Right renal cortex interstitium (tissue), 3 donors: ENCODE measurements around the gene FHOD3. TPM values are rescaled to one million over a fixed set of nuclear protein-coding genes. Genes with fewer than 3 reads are reported as not detected.

ENCODE experiments used
- DNase-seq, 3 donors: peaks; one replicate each; pipeline ENCODE4 v3.0.0-alpha.2; 2013; ENCODE audit warnings: low read depth in 3 of 3, low spot score in 2 of 3
- polyA plus RNA-seq, 3 donors: library from polyadenylated mRNA; unstranded; fragments of 120-200 nt; gene quantifications; one replicate each; pipeline ENCODE4 v1.2.1, GENCODE V29; 2013; ENCODE audit not compliant: insufficient read length in 3 of 3

FHOD3 gene
- polyA plus RNA-seq, 3 donors = 39.8 to 45.6 (median 40.1) TPM

- DNase-seq = no peak
Observed at GRCh38 chr18:36465276-36465675, 167.8 kb downstream of the FHOD3 start.

DNA sequence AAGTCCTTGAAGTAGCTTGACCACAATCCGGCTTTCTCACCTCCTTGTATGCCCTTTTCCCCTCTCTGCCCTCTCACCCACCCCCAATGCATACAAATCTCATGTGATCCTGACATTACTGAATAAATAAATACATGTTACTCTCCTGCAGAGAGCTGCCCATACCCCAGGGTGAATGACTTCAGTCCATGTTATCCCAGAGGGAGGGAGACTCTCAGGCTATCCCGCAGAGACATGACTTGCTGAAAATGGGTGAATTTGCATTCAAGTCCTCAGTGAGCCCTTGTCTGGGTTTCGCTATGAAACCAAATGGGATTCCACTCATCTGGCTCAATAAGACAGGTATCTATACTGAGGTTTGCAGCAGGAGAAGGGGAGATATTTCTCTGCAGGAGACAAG, 168.5 kb downstream of the FHOD3 start:
- no peak for DNase-seq

DNA sequence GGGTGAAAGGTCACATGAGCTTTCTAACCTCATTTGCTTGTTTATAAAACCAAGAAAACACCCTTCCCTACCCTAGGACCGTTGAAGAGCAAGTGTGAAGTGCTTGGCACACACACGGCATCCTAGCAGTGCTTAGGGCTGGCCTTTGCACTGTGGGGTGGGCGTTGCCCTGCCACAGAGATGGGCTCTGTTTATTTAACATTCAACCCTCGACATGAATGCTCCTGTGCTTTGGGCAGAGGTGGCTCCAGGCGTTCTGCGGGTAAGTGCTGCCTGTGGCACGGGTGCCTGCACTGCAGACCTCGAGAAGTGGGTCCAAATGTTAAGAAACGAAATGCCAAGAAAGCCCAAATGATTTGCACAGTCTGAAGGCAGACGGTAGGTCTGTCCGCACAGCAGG, 170.1 kb downstream of the FHOD3 start:
- no peak for DNase-seq

- no peak for DNase-seq
Observed at GRCh38 chr18:36468161-36468560, 170.6 kb downstream of the FHOD3 start.

GRCh38 chr18:36469461-36469860, 171.9 kb downstream of the FHOD3 start:
- no peak for DNase-seq

GRCh38 chr18:36470896-36471295, 173.4 kb downstream of the FHOD3 start:
- DNase-seq = no peak

- DNase-seq = no peak
Observed at GRCh38 chr18:36471393-36471792, 173.9 kb downstream of the FHOD3 start.

- DNase-seq = no peak
Observed at GRCh38 chr18:36476433-36476832, 178.9 kb downstream of the FHOD3 start.

DNA sequence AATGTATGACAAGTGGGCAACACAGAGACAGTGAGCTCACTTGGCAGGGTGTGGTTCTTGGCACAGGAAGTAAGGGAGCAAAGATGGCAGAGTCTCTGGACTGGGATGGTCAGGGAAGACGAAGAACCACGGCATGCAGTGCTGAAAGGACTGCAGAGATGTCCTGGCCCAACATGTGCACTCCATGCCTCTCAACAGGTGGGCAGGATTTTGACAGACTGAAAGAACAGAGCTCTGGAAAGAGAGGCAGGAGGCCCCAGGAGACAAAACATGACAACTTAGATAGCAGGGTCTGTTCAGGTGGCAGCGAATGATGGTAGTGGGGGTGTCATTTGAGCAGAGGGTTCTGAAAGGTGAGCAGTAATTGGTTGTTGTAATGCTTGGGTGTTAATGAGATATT, 180.3 kb downstream of the FHOD3 start:
- DNase-seq = no peak

DNA sequence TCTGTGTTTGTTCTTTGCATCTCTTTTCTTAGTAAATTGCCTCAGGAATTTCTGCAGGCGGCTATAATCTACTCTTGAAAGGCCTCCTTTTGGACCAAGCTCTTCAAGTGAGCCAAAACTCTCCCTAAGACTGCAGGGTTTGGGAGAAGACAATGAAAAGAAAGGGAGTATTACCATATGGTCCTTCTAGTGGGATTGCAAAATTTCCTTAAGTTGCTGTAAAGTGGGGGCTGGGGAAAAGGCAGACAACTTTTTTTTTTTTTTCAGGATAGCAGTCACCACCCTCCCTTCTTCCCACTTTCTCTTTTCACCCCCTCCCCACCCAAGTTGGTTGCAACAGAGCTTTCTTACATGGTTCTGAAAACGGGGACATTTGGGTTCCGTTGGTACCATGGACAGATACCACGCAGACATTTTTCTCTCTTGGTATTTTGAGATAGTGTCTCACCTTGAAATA, 183.7 kb downstream of the FHOD3 start:
- DNase-seq = no peak

- DNase-seq = no peak
Observed at GRCh38 chr18:36481935-36482334, 184.4 kb downstream of the FHOD3 start.

GRCh38 chr18:36484591-36484990, 187.1 kb downstream of the FHOD3 start:
- no peak for DNase-seq

DNA sequence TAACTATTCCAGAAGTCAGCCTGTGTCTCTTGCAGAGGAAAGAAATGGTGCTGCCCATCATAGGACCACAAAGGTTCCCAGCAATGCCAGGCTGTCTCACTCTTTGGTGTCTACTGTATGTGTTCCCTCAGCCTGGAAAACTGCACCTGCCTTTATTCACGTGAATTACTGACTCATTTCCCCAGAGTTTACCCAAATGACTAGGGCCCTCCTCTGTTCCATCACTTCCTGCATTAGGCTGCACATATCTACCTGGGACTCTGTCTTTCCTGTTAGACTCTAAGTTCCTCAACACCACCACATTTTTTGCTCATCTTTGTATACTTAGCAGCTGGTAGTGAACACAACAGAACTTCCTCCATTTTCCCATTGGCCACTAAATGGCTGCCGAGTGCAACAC, 188.3 kb downstream of the FHOD3 start:
- no peak for DNase-seq

DNA sequence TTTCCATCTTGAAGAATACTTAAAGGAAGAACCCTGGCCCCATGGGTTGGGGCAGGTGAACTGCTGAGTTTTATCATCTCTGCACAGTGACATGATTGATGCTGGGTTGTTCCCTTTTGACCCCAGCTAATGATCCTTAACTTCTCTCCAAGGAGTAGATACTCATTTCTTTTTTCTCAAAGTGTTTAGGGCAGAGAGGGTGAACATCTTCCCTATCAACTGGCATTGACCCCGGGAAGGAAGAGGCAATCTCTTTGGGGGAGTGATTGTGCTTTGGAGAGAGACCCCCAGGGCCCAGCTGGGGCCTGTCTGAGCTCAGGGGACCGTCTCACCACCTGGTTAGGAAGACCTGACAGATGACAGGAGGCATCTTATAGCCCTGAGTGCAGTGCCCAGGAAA, 190.6 kb downstream of the FHOD3 start:
- DNase-seq = no peak

DNA sequence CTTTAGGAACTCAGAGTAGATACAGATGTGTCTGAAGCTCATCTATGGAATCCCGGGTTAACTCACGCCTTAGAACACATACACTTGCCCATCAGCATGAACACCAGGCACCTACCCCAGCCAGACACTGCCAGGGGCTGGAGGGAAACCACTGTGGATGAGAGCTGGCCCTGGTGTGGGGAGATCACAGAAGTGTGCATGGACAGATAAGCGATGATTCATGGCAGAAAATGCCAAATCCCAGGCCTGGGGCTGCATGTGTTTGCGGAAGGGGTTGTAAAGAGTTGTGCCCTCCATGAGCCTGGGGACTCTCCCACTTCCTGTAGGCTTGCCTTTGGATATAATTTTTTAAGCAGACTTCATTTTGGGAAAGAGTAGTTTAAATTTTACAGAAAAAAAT, 193.4 kb downstream of the FHOD3 start:
- no peak for DNase-seq

DNA sequence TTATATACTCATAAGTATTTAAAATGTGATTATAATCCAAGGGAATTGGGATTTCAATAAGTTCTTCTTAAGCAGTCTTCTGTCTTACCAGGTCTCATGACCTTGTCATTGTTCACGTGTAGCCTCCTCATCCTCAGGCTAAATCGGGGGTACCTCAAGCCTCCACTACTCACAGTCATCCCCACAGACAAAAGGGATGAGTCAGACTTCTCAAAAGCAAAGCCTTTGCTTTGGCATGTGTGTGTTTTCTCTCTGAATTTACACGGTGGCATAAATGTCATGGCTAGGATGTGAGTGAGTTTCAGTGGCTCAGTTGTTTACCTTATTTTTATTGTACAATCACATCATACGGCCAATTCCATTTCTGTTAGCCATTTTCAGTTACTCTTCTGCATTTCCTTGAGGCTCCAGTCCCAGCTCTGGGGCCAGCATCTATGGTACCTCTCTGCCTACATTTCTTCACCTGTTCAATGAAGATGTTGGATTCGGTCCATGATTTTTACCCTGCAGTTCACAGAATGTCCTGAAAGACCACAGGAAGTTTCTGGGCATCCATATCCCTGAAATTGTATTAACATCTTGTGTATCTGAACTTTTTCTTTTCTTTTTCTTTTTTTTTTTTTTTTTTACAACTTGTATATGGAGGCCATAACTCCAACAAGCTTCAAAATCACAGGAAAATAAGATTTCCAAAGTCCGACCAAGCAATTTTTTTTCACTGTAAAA, 195.3 kb downstream of the FHOD3 start:
- DNase-seq = no peak

DNA sequence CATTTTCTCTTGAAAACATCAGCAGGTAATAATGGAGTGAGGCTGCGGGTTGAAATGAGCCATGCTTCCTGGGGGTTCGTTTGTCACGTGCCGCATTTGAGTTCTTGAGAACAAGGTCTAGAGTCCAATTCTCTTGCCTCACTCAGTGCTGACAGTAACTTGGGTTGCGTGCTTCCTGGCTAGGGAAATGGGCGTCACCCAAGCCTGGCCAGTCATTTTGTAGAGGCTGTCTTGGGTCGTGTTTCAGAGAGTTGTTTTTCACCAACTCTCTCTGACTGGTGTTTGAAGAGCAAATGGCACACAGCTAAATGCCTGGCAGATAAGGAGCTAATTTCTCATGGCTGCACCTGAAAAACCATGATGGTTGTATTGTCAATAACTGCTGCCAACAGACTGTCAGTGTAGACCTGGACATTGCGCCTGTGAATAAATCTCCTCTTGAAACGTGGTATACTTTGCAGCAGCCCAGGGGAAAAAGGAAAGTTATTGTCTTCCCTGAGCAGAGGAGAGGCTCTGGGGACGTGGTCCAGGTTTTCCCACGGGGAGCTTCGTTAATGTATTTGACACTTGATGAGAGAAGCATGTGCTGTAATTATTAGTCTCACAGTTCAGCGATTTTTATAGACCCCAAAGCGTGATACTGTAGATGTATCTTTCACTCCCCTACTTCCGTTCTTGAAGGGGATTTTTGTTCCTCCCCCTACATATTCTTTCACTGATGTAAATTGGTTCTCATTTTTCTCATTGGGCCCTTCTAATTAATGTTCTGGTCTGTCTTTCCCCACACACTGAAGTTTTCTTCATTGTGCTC, 196.0 kb downstream of the FHOD3 start:
- peak in 1 of 3 donors; percentile 25 for DNase-seq

DNA sequence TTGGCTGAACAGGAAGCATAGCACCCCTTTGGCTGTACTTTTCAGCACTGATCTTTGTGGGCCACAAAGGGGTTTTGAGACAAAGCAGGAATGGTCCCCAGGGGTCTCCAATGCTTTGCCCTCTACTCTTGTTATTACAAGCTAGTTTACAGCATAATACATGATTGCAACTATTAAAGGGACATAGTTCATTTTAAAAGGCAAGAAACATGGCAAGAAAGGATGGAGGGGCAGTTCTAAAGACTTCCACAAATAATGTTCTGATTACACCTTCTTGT, 196.6 kb downstream of the FHOD3 start:
- no peak for DNase-seq

GRCh38 chr18:36496022-36496421, 198.5 kb downstream of the FHOD3 start:
- no peak for DNase-seq

DNA sequence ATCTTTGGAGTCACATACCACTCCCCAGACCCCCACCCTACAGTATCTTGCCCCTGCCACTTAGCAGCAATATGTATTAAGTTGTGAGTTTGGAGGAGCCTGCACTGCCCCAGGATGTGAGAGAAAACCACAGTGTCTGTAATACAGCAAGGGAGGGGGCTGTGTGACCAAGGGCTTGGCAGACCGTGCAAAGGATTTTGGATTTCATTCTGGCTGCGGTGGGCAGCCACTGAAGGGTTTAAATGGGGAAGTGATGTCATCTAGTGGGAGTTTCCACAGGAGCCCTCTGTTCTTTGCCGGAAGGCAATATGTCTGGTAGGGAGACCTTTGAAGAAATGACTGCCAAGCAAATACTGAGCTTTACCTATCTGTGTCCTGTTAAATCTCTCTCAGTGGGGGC, 202.4 kb downstream of the FHOD3 start:
- DNase-seq = no peak

DNA sequence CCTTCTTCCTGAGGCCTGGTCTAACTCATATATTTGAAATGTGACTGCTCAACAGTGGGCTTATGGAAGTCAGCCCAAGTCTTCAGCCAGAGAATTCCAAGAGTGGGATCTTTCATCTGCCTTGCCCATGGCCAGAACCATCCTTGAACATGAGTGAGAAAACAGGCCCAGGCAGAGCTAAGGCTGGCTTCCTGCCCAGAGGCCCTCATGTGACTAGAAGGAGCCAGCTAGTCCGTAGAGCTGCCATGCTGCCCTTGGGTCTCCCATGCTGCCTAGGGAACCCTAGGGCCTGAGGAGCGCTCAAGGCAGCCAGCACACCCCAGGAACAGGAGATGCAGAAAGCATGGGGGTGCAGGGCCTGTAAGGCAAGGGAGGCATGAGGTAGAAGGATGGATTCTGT, 203.6 kb downstream of the FHOD3 start:
- DNase-seq = no peak

DNA sequence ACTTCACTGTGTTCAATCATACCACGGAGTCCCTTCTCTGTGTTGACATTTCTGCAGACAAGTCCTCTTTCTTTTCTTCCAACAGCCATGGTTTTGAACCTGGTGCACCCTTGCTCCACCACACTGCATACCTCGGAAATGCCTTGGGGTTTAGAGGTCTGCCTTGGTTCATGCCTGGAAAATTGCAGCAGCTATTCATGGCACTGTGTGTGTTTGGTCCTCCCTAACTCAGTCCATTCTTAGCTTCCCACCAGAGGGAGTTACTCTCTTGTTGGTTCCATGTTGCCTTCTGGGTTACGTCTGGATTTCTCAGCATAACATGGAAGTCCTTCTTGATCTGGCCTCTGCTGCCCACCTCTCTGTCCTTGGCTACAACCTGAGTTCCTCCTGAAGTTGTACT, 206.0 kb downstream of the FHOD3 start:
- no peak for DNase-seq
